Loucy (cell line): Measurements from ENCODE around the gene C1QTNF3.

Experiments used
- H2AFZ ChIP-seq: fragments of 200-600 bp; sonication (generic); 2 replicates; pipeline ENCODE4 v1.6.0; 2016; ENCODE audit warnings: antibody characterized with exemption, mild to moderate bottlenecking, low read length, moderate library complexity
- H3F3A ChIP-seq: fragments of 200-600 bp; 2 replicates; pipeline ENCODE4 v1.6.0; 2016; ENCODE audit warnings: antibody characterized with exemption, low read depth, mild to moderate bottlenecking
- H3K27me3 ChIP-seq: fragments of 200-600 bp; sonication (generic); 2 replicates; pipeline ENCODE4 v1.6.1; 2014; ENCODE audit warnings: low read length, mild to moderate bottlenecking; ENCODE audit not compliant: insufficient read depth, poor library complexity, severe bottlenecking
- H3K36me3 ChIP-seq: fragments of 200-600 bp; sonication (generic); 2 replicates; pipeline ENCODE4 v1.6.1; 2016; ENCODE audit warnings: low read length; ENCODE audit not compliant: insufficient read depth
- H3K4me1 ChIP-seq: fragments of 200-600 bp; sonication (generic); 2 replicates; pipeline ENCODE4 v1.5.1; 2014; ENCODE audit warnings: low read length, mild to moderate bottlenecking; ENCODE audit not compliant: insufficient read depth, poor library complexity, severe bottlenecking
- H3K4me2 ChIP-seq: fragments of 200-600 bp; sonication (generic); 2 replicates; pipeline ENCODE4 v1.6.0; 2014; ENCODE audit warnings: antibody characterized with exemption, low read length, low read depth, mild to moderate bottlenecking; ENCODE audit not compliant: poor library complexity, severe bottlenecking
- H3K4me3 ChIP-seq: fragments of 200-600 bp; sonication (generic); 2 replicates; pipeline ENCODE4 v1.5.1; 2014; ENCODE audit warnings: low read length, mild to moderate bottlenecking, mixed read lengths; ENCODE audit not compliant: poor library complexity, severe bottlenecking
- H3K79me2 ChIP-seq: fragments of 200-600 bp; sonication (generic); 2 replicates; pipeline ENCODE4 v1.6.1; 2014; ENCODE audit warnings: low read length; ENCODE audit not compliant: insufficient read depth
- H3K9ac ChIP-seq: fragments of 200-600 bp; sonication (generic); 2 replicates; pipeline ENCODE4 v1.6.0; 2014; ENCODE audit warnings: mild to moderate bottlenecking, low read depth, low read length, moderate library complexity; ENCODE audit not compliant: poor library complexity, severe bottlenecking
- H3K9me2 ChIP-seq: fragments of 200-600 bp; sonication (generic); replicated peaks from 2 replicates; pipeline ENCODE4 v1.6.1; 2016; ENCODE audit warnings: low read depth, low read length, mixed read lengths
- H3K9me3 ChIP-seq: fragments of 200-600 bp; sonication (generic); 2 replicates; pipeline ENCODE4 v1.6.1; 2014; ENCODE audit warnings: mild to moderate bottlenecking, antibody characterized with exemption, low read length, low read depth; ENCODE audit not compliant: insufficient read depth
- H4K20me1 ChIP-seq: fragments of 200-600 bp; sonication (generic); 2 replicates; pipeline ENCODE4 v1.6.0; 2014; ENCODE audit warnings: antibody characterized with exemption, low read length, mild to moderate bottlenecking; ENCODE audit not compliant: insufficient read depth, poor library complexity, severe bottlenecking
- CTCF ChIP-seq: fragments of 200-600 bp; sonication (generic); conservative IDR thresholded peaks from 2 replicates; pipeline ENCODE4 v1.5.1; 2014; ENCODE audit warnings: mild to moderate bottlenecking, antibody characterized with exemption, low read length
- EZH2phosphoT487 ChIP-seq: fragments of 200-600 bp; IDR thresholded peaks from 2 replicates; pipeline ENCODE4 v1.6.1; 2018; ENCODE audit warnings: antibody characterized with exemption, mild to moderate bottlenecking, moderate library complexity, borderline replicate concordance

C1QTNF3 gene

GRCh38 chr5:34040472-34040871 lies 2.5 kb downstream of the C1QTNF3 start:
- Histone ChIP-seq H3K36me3 (peaks cover 3% of the 10 kb centered on the region; the same call in 1 of the 2 replicates), H3K27me3 (no peaks in the 10 kb centered on the region), H3K9me2 (no peaks in the 10 kb centered on the region), H3K4me2 (no peak overlapping the region), H2AFZ (no peak overlapping the region), H3K4me3 (no peak overlapping the region), H3K9me3 (no peaks in the 10 kb centered on the region), H4K20me1 (no peaks in the 10 kb centered on the region), H3K4me1 (no peaks in the 10 kb centered on the region), H3K79me2 (no peaks in the 10 kb centered on the region), H3K9ac (no peak overlapping the region), H3F3A (no peaks in the 10 kb centered on the region)
- no peak for TF ChIP-seq EZH2phosphoT487
- TF ChIP-seq CTCF: no peak

GRCh38 chr5:34039398-34040157 lies 3.4 kb downstream of the C1QTNF3 start:
- no peaks in the 10 kb centered on the region for H3K27me3 ChIP-seq
- H3K9me3 ChIP-seq: no peaks in the 10 kb centered on the region
- TF ChIP-seq EZH2phosphoT487: no peak
- TF ChIP-seq CTCF: no peak
- no peak overlapping the region for H3K4me2 ChIP-seq
- H3F3A ChIP-seq: no peaks in the 10 kb centered on the region
- no peaks in the 10 kb centered on the region for H3K4me1 ChIP-seq
- no peaks in the 10 kb centered on the region for H4K20me1 ChIP-seq
- H3K79me2 ChIP-seq: no peaks in the 10 kb centered on the region
- H2AFZ ChIP-seq: no peak overlapping the region
- H3K36me3 ChIP-seq: peaks cover 12% of the 10 kb centered on the region; the same call in 1 of the 2 replicates
- no peak overlapping the region for H3K9ac ChIP-seq
- no peaks in the 10 kb centered on the region for H3K9me2 ChIP-seq
- no peak overlapping the region for H3K4me3 ChIP-seq

- H3K4me2 ChIP-seq: no peak overlapping the region
- H3K4me1 ChIP-seq: no peaks in the 10 kb centered on the region
- H3K9me3 ChIP-seq: no peaks in the 10 kb centered on the region
- H3K36me3 ChIP-seq: peaks cover 16% of the 10 kb centered on the region; the same call in 1 of the 2 replicates
- no peak overlapping the region for H3K9ac ChIP-seq
- H3K27me3 ChIP-seq: no peaks in the 10 kb centered on the region
- H2AFZ ChIP-seq: no peak overlapping the region
- no peaks in the 10 kb centered on the region for H3K79me2 ChIP-seq
- no peaks in the 10 kb centered on the region for H3F3A ChIP-seq
- no peak overlapping the region for H3K4me3 ChIP-seq
- no peak for TF ChIP-seq EZH2phosphoT487
- TF ChIP-seq CTCF: no peak
- H3K9me2 ChIP-seq: no peaks in the 10 kb centered on the region
- no peaks in the 10 kb centered on the region for H4K20me1 ChIP-seq
Observed at GRCh38 chr5:34038838-34039237, 4.2 kb downstream of the C1QTNF3 start.
